DOHH2 (cell line): Measurements from ENCODE around the gene C2orf49.

Source experiments
- CTCF ChIP-seq: fragments of 200-600 bp; sonication (generic); IDR thresholded peaks from one replicate; pipeline ENCODE4 v1.5.1; 2014; ENCODE audit warnings: antibody characterized with exemption, mild to moderate bottlenecking, low read depth, low read length; ENCODE audit not compliant: poor library complexity, severe bottlenecking
- EZH2phosphoT487 ChIP-seq: fragments of 200-600 bp; sonication (generic); IDR thresholded peaks from 2 replicates; pipeline ENCODE4 v1.6.1; 2017; ENCODE audit warnings: borderline replicate concordance, mild to moderate bottlenecking, antibody characterized with exemption, low read length, moderate library complexity, mixed read lengths

GRCh38 chr2:105397025-105397722, 59.8 kb downstream of the C2orf49 start:
- TF ChIP-seq CTCF (no peak), EZH2phosphoT487 (no peak)
